ENCODE results near the gene LMBRD1.
"Not testable (repeated sequence)": the region's sequence is repeated elsewhere in the genome, so short reads cannot be mapped to it uniquely, and the experiment has no call there.

LMBRD1 gene

DNA sequence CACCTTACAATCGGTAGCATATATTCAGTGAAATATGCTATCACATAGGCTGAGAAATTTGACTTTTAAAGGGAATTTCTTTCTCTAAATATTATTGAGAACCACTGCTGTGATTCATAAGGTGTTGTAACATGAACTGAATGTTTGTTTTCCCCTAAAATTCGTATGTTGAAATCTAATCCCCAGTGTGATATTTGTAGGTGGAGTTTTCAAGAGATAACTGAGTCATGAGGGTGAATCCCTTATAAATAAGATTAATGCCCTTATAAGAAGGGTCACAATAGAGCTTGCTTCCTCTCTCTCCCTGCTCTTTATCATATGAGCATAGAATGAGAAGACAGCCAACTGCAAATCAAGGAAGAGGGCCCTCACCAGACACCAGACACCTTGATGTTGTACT lies 64.8 kb downstream of the LMBRD1 start:
- no peak for DNase-seq

DNA sequence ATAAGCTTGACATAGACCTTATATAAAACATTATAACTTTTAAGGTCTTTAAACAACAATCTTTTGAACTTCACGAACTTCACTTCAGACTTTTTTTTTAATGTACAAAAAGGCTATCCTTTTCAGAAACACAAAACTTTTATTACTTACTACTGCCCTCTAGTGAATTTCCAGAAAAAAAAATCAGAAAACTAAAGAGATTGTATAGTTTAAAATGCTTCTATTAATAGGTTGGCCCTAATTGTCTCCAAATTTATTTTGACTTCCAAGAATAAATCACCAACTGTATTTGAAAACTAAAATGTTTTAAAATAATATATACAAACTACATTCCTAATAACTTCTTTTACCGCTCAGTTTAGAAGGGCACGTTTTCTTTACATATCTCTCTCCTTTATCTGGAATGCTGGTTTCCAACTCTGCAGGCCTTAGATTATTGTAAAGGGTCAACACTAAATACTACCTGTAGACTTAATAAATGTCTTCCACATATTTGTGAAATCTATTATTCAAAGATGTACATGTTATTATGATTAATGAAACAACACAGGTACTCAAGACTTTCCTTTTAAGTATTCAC lies 66.8 kb downstream of the LMBRD1 start:
- DNase-seq = no peak

DNA sequence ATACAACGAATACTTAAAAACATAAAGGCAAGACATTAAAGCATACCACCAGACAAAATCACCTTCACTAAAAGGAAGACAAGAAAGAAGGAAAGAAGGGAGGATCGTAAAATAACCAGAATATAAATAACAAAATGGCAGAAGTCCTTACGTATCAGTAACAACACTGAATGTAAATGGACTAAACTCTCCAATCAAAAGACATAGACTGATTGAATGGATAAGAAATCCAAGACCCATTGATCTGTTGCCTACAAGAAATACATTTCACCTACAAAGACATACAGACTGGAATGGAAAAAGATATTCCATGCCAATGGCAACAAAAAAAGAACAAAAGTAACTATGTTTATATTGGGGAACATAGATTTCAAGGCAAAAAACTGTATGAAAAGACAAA lies 74.1 kb downstream of the LMBRD1 start:
- DNase-seq = no peak

DNA sequence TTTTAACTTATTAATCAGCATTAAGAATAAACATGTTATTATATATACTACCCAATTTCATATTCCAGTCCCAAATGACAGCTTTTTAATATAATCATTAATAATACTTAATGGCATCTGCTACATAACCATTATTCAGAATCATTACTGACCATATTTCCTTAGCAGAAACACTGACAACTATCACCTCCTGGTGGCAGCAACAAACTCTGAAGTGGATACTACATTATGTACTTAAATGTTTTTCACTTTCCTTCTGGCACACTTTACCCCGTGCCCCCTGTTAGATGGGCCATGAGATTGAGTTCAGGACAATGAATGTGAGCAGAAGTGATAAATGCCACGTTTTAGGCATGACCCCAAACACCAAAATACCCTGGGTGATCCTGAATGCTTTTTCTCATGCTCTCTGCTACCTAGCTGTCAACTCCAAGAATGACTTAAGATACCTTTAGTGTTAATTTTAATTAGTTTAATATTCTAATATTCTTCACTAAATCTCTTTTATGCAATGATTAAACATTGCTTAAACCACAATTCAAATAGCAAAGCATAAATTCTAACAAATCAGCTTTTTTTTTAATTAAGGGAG lies 77.1 kb downstream of the LMBRD1 start:
- DNase-seq = no peak

DNA sequence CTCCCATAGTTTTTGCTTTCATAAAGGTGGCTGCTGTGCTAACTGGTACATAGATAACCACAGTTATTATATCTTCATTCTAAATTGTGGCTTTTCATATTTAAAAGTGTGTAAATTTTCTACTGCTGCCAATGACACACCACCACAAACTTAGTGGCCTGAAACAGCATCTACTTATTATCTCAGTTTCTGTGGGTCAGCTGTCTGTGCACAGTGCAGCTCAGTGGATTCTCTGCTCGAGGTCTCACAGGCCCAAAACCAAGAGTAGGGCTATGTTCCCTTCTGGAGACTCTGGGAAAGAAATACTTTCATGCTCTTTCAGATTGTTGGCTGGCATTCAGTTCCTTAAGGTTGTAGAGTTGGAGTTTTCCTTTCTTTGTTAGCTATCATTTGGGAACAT lies 90.1 kb downstream of the LMBRD1 start:
- DNase-seq = no peak

DNA sequence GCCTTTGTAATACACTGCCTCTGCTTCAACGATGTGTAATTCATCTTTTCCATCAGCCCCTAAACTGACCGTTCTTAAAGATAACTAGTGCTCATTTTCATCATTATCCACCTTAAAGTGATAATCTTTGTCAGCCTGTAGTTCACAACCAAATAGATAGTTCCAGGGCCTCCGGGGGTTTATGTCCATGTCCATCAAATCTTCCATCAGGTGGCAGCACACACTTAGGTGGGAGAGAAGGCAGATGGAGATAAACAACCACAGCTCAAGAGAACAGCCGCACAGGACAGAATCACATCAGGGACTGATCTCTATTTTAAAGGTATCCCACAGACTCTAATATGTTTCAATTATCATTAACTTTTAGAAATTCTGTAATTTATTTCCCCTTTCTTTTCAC lies 90.9 kb downstream of the LMBRD1 start:
- no peak for DNase-seq

DNA sequence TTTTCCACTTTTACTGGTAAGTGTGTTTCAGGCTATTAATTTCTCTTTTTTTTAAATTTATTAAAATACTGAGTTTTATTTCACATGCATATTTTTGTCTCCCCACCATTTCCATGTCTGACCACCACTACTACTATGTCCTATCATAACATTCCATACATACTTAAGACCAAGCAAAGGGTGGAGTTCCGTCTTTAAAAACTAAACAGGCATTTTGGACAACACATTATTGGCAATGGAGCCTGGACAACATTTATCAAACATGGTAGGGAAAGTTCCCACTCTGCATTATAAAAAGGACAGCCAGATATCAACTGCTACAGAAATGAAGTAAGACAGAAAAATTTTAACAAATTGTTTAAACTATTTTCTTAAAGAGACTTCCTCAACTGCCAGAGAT lies 91.9 kb downstream of the LMBRD1 start:
- no peak for DNase-seq

DNA sequence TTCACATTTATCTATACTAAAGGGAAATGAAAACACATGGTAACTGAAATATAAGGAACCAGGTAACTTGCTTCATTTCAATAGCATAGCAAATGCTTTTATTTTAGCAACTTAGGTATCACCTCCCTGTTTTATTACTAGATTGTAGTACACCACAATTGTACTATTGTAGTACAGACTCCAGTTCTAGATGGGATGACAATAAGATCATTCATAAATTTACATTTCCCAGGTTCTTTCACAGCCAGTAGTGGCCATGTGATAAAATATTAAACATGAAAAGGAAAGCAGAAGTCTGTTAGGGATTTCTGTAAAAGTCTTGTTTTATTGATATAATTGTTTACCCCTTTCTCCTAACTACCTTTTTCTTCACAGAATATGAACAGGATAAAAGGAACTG lies 97.2 kb downstream of the LMBRD1 start:
- DNase-seq = no peak

DNA sequence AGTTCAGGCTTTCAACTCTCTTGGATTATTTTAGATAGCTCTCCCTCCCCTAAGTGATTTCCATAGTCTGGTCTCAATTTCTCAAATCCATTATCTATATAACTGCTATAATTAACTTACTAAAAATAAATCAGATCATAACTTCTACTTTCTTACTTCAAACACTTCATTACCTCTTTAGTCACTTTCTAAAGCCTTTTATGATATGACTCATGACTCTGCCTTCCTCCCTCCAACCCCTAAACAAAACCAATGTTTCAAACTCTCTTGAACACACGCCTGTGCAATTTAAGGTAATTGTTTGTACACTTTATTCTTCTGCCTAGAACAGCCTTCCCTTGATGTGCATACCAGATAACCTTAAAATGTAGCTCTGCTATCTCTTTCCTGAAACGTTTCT lies 100.5 kb downstream of the LMBRD1 start:
- no peak for DNase-seq

DNA sequence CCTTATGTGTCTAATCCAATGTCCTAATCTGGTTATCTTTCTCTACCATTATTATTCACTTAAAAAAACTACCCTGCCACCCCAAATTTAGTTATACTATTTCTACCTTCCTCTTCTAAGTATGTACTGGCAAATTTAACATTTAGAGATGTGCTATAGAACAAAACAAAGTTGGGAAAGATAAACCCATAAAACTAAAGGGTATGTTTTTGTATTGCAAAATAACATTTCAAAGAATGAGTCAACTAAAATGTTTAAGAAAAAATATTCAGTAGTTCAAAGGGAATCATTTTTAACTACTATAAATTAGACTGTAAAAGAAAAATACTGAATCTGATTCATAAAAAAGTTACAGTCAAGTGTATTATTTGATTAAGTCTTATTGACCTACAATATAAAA lies 103.0 kb downstream of the LMBRD1 start:
- no peak for DNase-seq

DNA sequence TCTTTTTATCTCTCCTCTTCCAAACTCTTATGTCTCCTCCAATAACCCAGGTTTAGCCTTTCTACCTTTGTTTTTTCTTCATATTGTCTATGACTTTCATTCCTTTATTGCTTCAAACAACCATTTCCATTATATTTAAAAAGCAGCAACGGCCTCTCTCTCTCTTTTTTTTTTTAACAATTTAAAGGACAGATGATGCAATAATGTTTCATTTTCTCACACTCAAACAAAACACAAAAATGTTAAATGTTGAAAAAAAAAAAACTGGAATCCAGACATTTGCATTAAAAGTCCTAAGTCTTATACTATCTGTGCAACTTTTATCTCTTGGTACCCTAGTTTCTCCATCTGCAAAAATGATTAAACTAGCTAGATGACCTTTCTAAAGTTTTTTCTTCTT lies 105.8 kb downstream of the LMBRD1 start:
- no peak for DNase-seq

DNA sequence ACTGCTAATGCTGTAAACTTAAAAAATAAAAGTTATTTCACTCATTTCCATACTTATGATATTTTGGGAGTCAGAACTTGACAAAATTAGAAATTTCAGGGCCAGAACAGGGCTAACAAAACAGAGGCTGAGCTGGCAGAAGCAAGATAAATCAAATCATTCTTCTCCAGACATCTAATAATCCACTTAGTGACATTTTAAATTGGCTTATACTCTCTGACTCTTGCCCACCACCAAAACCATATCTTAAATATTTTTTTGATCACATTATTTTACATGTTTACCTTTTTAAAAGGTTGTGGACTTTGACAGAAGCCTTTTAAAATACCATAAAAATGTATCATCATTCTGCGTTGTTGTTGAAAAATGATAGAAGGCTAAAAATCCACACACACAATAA lies 116.5 kb downstream of the LMBRD1 start:
- no peak for DNase-seq

DNA sequence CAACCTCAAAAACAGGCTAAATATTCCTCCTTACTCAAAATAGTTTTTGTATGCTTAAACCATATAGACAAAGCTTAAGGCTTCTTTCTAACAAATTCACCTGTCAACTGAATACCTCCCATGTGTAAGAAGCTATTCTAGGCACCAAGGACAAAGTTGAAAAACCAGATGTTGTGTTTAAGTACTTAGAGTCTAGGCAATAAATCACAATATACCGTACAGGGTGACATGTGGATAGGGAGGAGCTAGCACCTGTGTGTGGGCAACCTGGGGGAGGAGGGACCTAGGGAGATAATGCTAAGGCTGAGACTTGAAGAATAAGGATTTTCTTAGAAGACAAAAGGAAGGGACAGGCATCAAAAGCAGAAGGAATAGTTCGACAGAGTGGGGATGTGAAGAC lies 123.5 kb downstream of the LMBRD1 start:
- no peak for DNase-seq

DNA sequence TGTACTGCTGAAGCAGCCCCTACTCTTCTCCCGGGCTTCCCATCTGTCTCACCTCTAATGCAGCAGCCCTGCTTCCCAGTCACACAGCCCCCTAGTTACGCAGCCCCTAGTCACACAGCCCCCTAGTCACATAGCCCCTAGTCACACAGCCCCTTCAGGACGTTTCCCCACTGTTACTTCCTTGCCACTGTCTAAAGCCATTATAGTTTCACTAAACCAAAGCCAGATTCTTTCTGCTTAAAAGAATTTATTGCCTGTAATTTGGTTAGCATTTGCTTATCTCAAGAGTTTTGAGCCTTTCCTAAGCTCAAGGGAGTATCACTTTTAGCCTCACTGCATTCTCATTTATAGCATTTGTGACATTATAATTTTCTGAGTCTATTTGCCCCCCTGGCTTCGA lies 127.9 kb downstream of the LMBRD1 start:
- no peak for DNase-seq

DNA sequence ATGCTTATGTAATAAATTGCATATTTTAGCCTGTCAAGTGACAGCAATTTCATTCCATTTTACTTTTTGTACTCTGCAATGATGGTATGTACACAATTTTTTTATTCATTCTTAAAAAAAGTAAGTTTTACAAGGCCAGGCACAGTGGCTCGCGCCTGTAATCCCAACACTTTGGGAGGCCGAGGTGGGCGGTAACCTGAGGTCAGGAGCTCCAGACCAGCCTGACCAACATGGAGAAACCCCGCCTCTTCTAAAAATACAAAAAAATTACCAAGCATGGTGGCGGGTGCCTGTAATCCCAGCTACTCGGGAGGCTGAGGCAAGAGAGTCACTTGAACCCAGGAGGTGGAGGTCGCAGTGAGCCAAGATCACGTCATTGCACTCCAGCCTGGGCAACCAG lies 130.0 kb downstream of the LMBRD1 start:
- DNase-seq = not testable (repeated sequence)

DNA sequence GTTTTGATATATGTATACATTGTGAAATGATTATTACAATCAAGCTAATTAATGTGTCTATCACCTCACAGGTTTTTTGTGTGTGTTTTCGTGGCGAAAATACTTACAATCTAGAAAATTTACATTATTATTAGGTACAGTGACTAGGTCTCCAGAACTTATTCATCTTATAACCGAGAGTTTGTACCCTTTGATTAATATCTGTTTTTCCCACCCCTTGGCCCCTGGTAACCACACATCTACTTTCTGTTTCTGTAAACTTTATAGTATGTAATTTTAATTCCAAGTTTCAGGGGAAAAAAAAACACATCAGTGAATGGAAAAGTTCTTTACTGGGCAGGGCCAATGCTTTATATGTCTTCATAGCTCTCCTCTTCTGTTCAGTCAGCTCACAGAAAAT lies 131.4 kb downstream of the LMBRD1 start:
- DNase-seq = no peak

DNA sequence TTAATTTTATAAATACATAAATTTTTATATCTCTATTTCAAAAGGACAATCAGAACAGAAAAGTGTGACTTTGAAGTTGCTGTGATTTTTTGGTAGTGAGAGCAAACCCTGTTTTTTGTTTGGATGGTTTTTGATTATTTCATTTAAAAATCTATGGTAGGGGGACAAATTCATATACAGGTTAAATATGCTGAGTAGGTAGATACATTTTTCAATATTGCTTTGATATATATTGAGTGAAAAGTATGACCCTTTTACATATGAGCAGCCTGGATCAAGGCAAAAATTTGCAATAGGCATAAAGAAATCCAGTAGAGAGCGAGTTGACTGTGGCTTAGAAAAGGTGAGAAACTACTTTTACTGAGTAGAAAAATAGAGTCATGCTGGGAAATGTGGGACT lies 132.3 kb downstream of the LMBRD1 start:
- DNase-seq = no peak

DNA sequence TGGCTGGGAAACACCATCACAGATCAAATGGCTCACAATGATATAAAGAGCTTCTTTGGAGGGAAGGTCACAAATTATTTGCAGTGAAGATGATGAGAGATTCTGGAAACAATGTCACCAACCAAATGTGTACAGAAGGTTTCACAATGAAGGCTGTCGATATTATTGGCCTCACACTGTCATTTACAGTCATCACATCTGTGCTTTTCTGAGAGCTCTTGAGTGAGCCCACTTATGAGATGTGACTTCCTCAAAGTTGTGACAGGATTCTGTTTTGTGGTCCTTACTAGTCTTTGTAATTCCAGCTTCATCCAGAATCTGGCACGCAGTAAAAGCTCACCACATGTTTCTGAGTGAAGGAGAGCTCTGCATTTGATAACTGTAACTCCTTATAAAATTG lies 133.6 kb downstream of the LMBRD1 start:
- no peak for DNase-seq

DNA sequence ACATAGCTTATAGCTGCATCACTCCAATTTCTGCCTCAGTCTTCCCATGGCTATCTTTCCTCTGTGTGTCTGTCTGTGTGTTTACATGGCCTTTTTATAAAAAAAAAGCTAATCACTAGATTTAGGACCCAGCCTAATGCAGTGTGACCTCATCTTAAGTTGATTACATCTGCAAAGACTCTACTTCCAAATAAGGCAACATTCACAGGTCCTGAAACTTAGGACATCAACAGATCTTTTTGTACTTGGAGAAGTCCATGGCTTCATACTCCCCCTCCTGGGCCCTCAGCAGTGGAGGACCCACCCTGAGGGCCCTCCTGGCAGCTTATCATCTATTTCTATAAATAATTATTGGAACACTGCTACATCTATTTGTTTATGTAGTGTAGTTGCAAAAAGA lies 146.1 kb downstream of the LMBRD1 start:
- no peak for DNase-seq

DNA sequence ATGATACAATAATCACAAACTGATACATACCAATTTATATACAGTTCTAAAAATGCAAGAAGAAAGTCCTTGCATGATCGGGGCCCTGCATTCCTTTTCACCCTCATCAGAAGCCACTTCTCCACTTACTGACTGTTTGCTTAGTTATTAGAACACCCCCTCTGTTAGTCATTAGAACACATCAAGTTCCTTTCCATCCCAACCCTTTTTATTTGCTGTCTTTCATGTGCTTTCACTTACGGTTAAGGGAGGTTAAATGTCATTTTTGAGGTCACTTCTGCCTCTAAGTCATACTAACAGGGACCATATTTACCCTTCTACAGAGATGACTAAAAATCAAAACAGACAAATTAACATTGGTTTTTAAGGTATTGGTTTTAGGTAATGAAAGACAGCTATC lies 149.1 kb downstream of the LMBRD1 start:
- no peak for DNase-seq

DNA sequence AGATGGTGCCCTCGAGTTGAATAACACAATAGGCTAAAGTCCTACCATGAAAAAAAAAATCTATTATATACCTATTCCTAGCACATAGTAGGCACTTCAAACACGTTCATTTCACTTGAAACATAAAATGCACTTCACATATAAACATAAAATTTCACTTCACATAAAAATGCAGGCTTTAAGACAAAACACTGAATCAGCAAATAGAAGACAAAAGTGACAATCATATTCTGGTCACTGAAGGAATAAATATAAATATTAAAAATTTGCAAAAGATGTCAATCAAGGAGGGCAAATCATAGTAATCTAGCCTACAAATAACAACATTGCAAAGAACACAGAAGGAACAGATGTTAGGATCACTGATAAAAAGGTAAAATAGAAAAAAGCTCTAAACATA lies 153.1 kb downstream of the LMBRD1 start:
- no peak for DNase-seq

DNA sequence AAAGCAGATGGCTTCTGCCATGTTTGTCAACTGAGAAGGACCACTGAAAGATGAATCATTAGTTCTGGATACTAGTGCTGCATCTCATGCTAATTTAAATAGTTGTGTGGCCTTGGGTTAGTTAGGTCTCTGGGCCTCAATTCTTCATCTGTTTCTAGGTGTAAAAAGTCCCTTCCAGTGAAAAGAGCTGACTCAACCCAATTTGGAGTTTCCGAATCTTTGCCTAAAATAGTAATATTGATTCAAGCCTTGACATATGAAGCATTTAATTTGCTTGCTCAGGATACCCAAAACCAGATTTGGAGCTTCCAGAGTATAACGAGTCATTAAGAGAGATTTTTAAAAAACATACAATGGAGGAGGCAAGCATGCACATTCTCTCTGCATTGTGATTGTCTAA lies 163.9 kb downstream of the LMBRD1 start:
- DNase-seq = no peak

DNA sequence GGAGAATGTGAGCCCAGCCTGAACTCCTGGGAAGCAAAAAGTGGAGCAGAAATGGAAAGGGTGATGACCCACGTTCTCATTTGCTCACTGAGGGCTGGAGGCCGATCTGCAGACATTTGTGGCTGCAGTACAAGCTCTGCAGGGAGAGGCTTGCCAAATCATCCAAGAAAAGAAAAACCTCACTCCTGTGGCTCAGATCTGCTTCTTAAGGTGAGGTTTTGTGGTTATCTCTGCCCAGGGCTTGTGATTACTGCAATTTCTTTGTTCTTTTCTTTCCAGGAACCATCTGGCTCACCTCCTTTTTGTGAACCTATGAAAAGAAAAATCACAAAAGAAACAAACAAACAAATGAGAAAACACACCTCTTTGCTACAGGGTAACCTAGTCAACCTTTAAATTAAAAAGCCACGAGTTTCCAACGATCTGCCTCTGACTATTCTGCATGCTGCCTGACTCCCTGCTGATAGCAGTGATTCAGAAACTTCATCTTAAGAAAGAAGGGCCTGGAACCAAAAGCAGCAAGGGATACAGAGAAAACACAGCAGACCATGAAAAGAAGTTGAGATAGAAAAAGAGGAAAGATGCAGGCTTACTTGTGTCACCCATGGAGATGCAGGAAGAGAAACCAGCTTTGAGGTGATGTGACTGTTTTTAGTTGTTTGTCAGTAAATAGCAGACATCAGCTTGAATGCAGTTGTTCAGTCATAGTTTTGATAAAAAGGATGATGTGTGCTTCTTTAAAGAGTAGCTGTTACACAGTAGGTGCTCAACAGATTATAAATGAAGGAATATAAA lies 165.1 kb downstream of the LMBRD1 start:
- no peak for DNase-seq

DNA sequence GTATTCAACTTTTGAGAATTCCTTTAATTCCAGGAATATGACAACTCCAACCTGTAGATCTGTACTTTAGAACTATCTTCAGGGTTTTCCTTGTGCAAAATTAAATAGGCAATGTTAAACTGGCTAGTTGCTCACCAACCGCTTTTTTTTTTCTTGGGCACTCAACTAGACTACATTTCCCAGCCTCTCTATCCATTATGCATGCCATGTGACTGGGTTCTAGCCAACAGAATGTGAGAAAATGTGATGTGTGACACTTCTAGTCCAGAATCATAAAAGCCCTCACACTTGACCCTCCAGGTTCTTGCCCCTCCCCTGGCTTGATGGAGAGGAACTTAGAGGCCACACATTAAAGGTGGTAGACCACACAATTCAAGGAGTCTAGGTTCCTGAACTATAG lies 166.0 kb downstream of the LMBRD1 start:
- DNase-seq = no peak

DNA sequence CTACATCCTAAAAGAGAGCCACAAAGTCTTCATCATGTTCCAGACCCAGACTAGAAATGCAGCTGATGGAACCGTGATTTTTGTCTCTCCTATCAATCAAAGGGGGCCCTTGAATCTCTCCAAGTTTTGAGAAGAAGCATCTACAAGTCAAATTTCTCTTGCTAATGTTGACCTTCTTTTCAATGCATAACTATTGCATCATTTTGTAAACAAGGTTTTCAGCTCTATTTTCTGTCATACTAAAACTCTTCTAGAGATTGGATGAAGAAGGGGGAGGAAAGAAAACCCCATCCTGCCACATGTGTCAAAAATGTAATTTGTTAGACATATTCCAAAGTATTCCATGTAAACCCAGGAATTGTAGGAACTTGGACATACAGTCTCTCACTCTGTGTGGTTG lies 169.2 kb downstream of the LMBRD1 start:
- DNase-seq = no peak
